HEK293 (cell line): ENCODE measurements around the gene RELCH.

Experiments
- CTCF ChIA-PET: fragments of 350-600 bp; formaldehyde crosslinking; extraction: SDS; loops from one replicate; lab custom pipeline; 2021; ENCODE audit warnings: antibody characterized with exemption; lab: Yijun Ruan, JAX
- POLR2A ChIA-PET: fragments of 300-600 bp; formaldehyde crosslinking; extraction: SDS; loops from one replicate; lab custom pipeline; 2020; ENCODE audit warnings: antibody characterized with exemption, inconsistent platforms; lab: Yijun Ruan, JAX
- H3K27ac ChIP-seq: fragments of 200-500 bp; sonication (Bioruptor generic); 2 replicates; pipeline ENCODE4 v1.5.1; 2014; ENCODE audit warnings: low read depth, low read length, control low read depth, inconsistent platforms; ENCODE audit errors: extremely low read depth
- H3K36me3 ChIP-seq, 2 experiments: fragments of 200-500 bp in 1 of 2; sonication (Bioruptor generic) in 1 of 2; 1 replicate in 1 of 2; 2 replicates in 1 of 2; pipeline ENCODE4 v1.5.1; 2014 to 2017; ENCODE audit warnings: inconsistent platforms in 2 of 2, low read length in 2 of 2; ENCODE audit not compliant: control insufficient read depth in 2 of 2, insufficient read depth in 1 of 2
- H3K4me1 ChIP-seq: fragments of 200-500 bp; sonication (Bioruptor generic); 2 replicates; pipeline ENCODE4 v1.5.1; 2014; ENCODE audit warnings: mild to moderate bottlenecking, low read length, inconsistent platforms; ENCODE audit not compliant: control insufficient read depth, insufficient read depth
- H3K4me3 ChIP-seq: 2 replicates; pipeline ENCODE4 v1.5.1; 2011; ENCODE audit warnings: low read depth, mild to moderate bottlenecking, control low read depth, low read length, moderate library complexity
- H3K9me3 ChIP-seq: fragments of 200-500 bp; sonication (Bioruptor generic); 2 replicates; pipeline ENCODE4 v1.5.1; 2014; ENCODE audit warnings: low read depth, low read length, inconsistent platforms; ENCODE audit not compliant: control insufficient read depth, insufficient read depth
- FEZF1 ChIP-seq: fragments of 450-650 bp; formaldehyde crosslinking; IDR thresholded peaks from 2 replicates; pipeline ENCODE4 v1.5.1; 2016; ENCODE audit warnings: missing biosample characterization, missing genetic modification characterization
- KLF1 ChIP-seq: fragments of 450-650 bp; formaldehyde crosslinking; IDR thresholded peaks from 2 replicates; pipeline ENCODE4 v1.5.1; 2016; ENCODE audit warnings: missing biosample characterization, missing genetic modification characterization
- MZF1 ChIP-seq: fragments of 450-650 bp; formaldehyde crosslinking; IDR thresholded peaks from 2 replicates; pipeline ENCODE4 v1.5.1; 2017; ENCODE audit warnings: missing biosample characterization, missing genetic modification characterization, borderline replicate concordance
- ZFP3 ChIP-seq: fragments of 450-650 bp; formaldehyde crosslinking; IDR thresholded peaks from 2 replicates; pipeline ENCODE4 v1.5.1; 2016; ENCODE audit warnings: low read depth, missing biosample characterization, missing genetic modification characterization
- ZFP41 ChIP-seq: fragments of 450-650 bp; formaldehyde crosslinking; IDR thresholded peaks from 2 replicates; pipeline ENCODE4 v1.5.1; 2016; ENCODE audit warnings: missing biosample characterization, missing genetic modification characterization, borderline replicate concordance
- ZNF112 ChIP-seq: fragments of 450-650 bp; formaldehyde crosslinking; IDR thresholded peaks from 2 replicates; pipeline ENCODE4 v1.5.0; 2017; ENCODE audit warnings: missing biosample characterization, missing genetic modification characterization
- ZNF146 ChIP-seq: fragments of 450-650 bp; formaldehyde crosslinking; IDR thresholded peaks from 2 replicates; pipeline ENCODE4 v1.5.1; 2016; ENCODE audit warnings: missing biosample characterization, missing genetic modification characterization
- ZNF404 ChIP-seq: fragments of 450-650 bp; formaldehyde crosslinking; IDR thresholded peaks from 2 replicates; pipeline ENCODE4 v1.5.1; 2017; ENCODE audit warnings: missing biosample characterization, missing genetic modification characterization
- ZNF433 ChIP-seq: fragments of 450-650 bp; formaldehyde crosslinking; IDR thresholded peaks from 2 replicates; pipeline ENCODE4 v1.5.1; 2016; ENCODE audit warnings: missing biosample characterization, missing genetic modification characterization, low read depth
- ZNF544 ChIP-seq: fragments of 450-650 bp; formaldehyde crosslinking; IDR thresholded peaks from 2 replicates; pipeline ENCODE4 v1.5.0; 2017; ENCODE audit warnings: missing biosample characterization, missing genetic modification characterization
- ZNF560 ChIP-seq: fragments of 450-650 bp; formaldehyde crosslinking; IDR thresholded peaks from 2 replicates; pipeline ENCODE4 v1.5.1; 2017; ENCODE audit warnings: missing biosample characterization, missing genetic modification characterization, borderline replicate concordance
- ZNF610 ChIP-seq: fragments of 450-650 bp; formaldehyde crosslinking; IDR thresholded peaks from 2 replicates; pipeline ENCODE4 v1.5.1; 2016; ENCODE audit warnings: missing biosample characterization, missing genetic modification characterization, borderline replicate concordance
- ZNF664 ChIP-seq: fragments of 450-650 bp; formaldehyde crosslinking; IDR thresholded peaks from 2 replicates; pipeline ENCODE4 v1.5.1; 2016; ENCODE audit warnings: missing biosample characterization, missing genetic modification characterization
- ZNF707 ChIP-seq: fragments of 450-650 bp; formaldehyde crosslinking; IDR thresholded peaks from 2 replicates; pipeline ENCODE4 v1.5.1; 2016; ENCODE audit warnings: missing biosample characterization, missing genetic modification characterization
- ZSCAN23 ChIP-seq: fragments of 450-650 bp; formaldehyde crosslinking; IDR thresholded peaks from 2 replicates; pipeline ENCODE4 v1.5.1; 2016; ENCODE audit warnings: missing biosample characterization, missing genetic modification characterization
- TF ChIP-seq, protein P1 (sequence below): fragments of 450-650 bp; formaldehyde crosslinking; IDR thresholded peaks from 2 replicates; pipeline ENCODE4 v1.5.1; 2017; ENCODE audit warnings: missing biosample characterization, missing genetic modification characterization
- TF ChIP-seq, protein P2 (sequence below): fragments of 450-650 bp; formaldehyde crosslinking; IDR thresholded peaks from 2 replicates; pipeline ENCODE4 v1.5.1; 2016; ENCODE audit warnings: missing biosample characterization, missing genetic modification characterization
- TF ChIP-seq, protein P3 (sequence below): fragments of 450-650 bp; formaldehyde crosslinking; IDR thresholded peaks from 2 replicates; pipeline ENCODE4 v1.5.1; 2017; ENCODE audit warnings: missing biosample characterization, mild to moderate bottlenecking, missing genetic modification characterization, moderate library complexity
- TF ChIP-seq, protein P4 (sequence below): fragments of 450-650 bp; IDR thresholded peaks from 2 replicates; pipeline ENCODE4 v1.5.1; 2018; ENCODE audit warnings: missing biosample characterization, mild to moderate bottlenecking, missing genetic modification characterization
- TF ChIP-seq, protein P5 (sequence below): fragments of 450-650 bp; formaldehyde crosslinking; IDR thresholded peaks from 2 replicates; pipeline ENCODE4 v1.5.1; 2017; ENCODE audit warnings: missing biosample characterization, missing genetic modification characterization
- TF ChIP-seq, protein P6 (sequence below): IDR thresholded peaks from 2 replicates; pipeline ENCODE4 v1.6.1; 2011; ENCODE audit warnings: mild to moderate bottlenecking, low read depth, low read length, borderline replicate concordance

Gene RELCH

DNA sequence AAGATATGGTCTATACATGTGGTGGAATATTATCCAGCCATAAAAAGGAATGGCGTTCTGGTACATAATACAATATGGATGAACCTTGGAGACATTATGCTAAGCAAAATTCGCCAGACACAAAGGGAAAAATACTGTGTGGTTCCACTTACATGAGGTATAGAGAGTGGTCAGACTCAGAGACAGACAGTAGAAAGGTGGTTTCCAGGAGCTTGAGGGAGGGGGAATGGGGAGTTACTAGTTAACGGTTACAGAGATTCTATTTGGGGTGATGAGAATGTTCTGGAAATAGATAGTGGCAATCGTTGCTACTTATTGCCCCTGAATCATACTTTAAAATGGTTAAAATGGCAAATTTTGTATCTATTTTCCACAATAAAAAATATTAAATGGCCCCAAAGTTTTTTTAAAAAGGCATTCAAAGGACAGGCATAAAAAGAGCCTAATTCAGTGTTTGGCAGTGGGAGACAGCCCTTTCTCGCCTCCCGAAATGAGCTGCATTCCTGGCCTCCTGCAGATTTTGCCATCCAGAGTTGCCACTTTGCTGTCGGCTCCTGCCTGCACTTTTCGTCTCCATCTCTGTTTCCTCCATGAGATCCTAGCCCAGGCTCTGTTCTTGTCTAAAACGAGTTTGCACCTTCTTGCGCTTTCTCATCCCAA is 151.5 kb downstream of the RELCH start:
- peaks cover 34% of the 10 kb centered on the region for H3K4me1 ChIP-seq
- no peak for TF ChIP-seq ZNF560
- no peak for TF ChIP-seq ZFP3 (tag by site-specific recombination)
- TF ChIP-seq, protein P1, sequence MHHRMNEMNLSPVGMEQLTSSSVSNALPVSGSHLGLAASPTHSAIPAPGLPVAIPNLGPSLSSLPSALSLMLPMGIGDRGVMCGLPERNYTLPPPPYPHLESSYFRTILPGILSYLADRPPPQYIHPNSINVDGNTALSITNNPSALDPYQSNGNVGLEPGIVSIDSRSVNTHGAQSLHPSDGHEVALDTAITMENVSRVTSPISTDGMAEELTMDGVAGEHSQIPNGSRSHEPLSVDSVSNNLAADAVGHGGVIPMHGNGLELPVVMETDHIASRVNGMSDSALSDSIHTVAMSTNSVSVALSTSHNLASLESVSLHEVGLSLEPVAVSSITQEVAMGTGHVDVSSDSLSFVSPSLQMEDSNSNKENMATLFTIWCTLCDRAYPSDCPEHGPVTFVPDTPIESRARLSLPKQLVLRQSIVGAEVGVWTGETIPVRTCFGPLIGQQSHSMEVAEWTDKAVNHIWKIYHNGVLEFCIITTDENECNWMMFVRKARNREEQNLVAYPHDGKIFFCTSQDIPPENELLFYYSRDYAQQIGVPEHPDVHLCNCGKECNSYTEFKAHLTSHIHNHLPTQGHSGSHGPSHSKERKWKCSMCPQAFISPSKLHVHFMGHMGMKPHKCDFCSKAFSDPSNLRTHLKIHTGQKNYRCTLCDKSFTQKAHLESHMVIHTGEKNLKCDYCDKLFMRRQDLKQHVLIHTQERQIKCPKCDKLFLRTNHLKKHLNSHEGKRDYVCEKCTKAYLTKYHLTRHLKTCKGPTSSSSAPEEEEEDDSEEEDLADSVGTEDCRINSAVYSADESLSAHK = peak; percentile 59; the same call in 1 of the 2 replicates
- no peak for TF ChIP-seq KLF1 (tag by site-specific recombination)
- TF ChIP-seq, protein P2, sequence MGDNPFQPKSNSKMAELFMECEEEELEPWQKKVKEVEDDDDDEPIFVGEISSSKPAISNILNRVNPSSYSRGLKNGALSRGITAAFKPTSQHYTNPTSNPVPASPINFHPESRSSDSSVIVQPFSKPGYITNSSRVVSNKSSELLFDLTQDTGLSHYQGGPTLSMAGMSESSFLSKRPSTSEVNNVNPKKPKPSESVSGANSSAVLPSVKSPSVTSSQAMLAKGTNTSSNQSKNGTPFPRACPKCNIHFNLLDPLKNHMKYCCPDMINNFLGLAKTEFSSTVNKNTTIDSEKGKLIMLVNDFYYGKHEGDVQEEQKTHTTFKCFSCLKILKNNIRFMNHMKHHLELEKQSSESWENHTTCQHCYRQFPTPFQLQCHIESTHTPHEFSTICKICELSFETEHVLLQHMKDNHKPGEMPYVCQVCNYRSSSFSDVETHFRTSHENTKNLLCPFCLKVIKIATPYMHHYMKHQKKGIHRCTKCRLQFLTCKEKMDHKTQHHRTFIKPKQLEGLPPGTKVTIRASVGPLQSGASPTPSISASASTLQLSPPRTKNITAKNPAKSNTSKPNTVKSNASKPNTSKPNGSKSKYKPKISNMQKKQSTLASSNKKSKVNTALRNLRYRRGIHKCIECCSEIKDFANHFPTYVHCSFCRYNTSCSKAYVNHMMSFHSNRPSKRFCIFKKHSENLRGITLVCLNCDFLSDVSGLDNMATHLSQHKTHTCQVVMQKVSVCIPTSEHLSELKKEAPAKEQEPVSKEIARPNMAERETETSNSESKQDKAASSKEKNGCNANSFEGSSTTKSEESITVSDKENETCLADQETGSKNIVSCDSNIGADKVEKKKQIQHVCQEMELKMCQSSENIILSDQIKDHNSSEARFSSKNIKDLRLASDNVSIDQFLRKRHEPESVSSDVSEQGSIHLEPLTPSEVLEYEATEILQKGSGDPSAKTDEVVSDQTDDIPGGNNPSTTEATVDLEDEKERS = no peak
- TF ChIP-seq ZNF610 = no peak
- no peak for TF ChIP-seq MZF1 (tag by site-specific recombination)
- TF ChIP-seq ZNF433 (tag by site-specific recombination) = no peak
- peak; percentile 59 for TF ChIP-seq ZNF146
- TF ChIP-seq ZFP41 = no peak
- TF ChIP-seq ZNF707 = no peak
- peak; percentile 50 for TF ChIP-seq FEZF1 (tag by site-specific recombination)
- no peak for TF ChIP-seq ZSCAN23 (tag by site-specific recombination)
- TF ChIP-seq, protein P3, sequence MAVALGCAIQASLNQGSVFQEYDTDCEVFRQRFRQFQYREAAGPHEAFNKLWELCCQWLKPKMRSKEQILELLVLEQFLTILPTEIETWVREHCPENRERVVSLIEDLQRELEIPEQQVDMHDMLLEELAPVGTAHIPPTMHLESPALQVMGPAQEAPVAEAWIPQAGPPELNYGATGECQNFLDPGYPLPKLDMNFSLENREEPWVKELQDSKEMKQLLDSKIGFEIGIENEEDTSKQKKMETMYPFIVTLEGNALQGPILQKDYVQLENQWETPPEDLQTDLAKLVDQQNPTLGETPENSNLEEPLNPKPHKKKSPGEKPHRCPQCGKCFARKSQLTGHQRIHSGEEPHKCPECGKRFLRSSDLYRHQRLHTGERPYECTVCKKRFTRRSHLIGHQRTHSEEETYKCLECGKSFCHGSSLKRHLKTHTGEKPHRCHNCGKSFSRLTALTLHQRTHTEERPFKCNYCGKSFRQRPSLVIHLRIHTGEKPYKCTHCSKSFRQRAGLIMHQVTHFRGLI (tag by site-specific recombination) = no peak
- TF ChIP-seq ZNF544 (tag by site-specific recombination) = no peak
- no peak for TF ChIP-seq ZNF404 (tag by site-specific recombination)
- no peak for TF ChIP-seq ZNF664
- TF ChIP-seq, protein P4, sequence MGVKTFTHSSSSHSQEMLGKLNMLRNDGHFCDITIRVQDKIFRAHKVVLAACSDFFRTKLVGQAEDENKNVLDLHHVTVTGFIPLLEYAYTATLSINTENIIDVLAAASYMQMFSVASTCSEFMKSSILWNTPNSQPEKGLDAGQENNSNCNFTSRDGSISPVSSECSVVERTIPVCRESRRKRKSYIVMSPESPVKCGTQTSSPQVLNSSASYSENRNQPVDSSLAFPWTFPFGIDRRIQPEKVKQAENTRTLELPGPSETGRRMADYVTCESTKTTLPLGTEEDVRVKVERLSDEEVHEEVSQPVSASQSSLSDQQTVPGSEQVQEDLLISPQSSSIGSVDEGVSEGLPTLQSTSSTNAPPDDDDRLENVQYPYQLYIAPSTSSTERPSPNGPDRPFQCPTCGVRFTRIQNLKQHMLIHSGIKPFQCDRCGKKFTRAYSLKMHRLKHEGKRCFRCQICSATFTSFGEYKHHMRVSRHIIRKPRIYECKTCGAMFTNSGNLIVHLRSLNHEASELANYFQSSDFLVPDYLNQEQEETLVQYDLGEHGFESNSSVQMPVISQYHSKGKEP (tag by site-specific recombination) = no peak
- TF ChIP-seq, protein P5, sequence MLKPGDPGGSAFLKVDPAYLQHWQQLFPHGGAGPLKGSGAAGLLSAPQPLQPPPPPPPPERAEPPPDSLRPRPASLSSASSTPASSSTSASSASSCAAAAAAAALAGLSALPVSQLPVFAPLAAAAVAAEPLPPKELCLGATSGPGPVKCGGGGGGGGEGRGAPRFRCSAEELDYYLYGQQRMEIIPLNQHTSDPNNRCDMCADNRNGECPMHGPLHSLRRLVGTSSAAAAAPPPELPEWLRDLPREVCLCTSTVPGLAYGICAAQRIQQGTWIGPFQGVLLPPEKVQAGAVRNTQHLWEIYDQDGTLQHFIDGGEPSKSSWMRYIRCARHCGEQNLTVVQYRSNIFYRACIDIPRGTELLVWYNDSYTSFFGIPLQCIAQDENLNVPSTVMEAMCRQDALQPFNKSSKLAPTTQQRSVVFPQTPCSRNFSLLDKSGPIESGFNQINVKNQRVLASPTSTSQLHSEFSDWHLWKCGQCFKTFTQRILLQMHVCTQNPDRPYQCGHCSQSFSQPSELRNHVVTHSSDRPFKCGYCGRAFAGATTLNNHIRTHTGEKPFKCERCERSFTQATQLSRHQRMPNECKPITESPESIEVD (tag by site-specific recombination) = no peak
- TF ChIP-seq, protein P6, sequence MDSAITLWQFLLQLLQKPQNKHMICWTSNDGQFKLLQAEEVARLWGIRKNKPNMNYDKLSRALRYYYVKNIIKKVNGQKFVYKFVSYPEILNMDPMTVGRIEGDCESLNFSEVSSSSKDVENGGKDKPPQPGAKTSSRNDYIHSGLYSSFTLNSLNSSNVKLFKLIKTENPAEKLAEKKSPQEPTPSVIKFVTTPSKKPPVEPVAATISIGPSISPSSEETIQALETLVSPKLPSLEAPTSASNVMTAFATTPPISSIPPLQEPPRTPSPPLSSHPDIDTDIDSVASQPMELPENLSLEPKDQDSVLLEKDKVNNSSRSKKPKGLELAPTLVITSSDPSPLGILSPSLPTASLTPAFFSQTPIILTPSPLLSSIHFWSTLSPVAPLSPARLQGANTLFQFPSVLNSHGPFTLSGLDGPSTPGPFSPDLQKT = no peak
- TF ChIP-seq ZNF112 (tag by site-specific recombination) = no peak
- no peak overlapping the region for H3K27ac ChIP-seq
- POLR2A ChIA-PET = interaction anchor here (1.3 kb wide), 1 partner anchor 184 kb away, joined by 5 read pairs; the partner anchor contains the start of gene ZCCHC2
- H3K9me3 ChIP-seq = no peaks in the 10 kb centered on the region
- H3K4me3 ChIP-seq = no peak overlapping the region
- H3K36me3 ChIP-seq = no peaks in the 10 kb centered on the region
- CTCF ChIA-PET = interaction anchor here (0.6 to 3.1 kb wide), 2 partner anchors 13 to 56 kb away, joined by 3 to 10 read pairs; partner anchors contain the start of gene TNFRSF11A
